Skeletal muscle tissue (tissue), 4 donors: ENCODE results near the gene NFATC2. TPM values are rescaled to one million over a fixed set of nuclear protein-coding genes. Genes with fewer than 3 reads are reported as not detected.

Experiments used
- H3K27ac ChIP-seq: one replicate; pipeline ENCODE4 v1.7.0; 2013; ENCODE audit warnings: mild to moderate bottlenecking, low read depth, low read length, inconsistent platforms
- H3K27me3 ChIP-seq, 3 donors: one replicate each; pipeline ENCODE4 v1.7.0; 2013; ENCODE audit warnings: low read length in 3 of 3; ENCODE audit not compliant: control insufficient read depth in 3 of 3, insufficient read depth in 3 of 3
- H3K36me3 ChIP-seq, 3 donors: one replicate each; pipeline ENCODE4 v1.7.0; 2013; ENCODE audit warnings: low read length in 3 of 3; ENCODE audit not compliant: control insufficient read depth in 3 of 3, insufficient read depth in 3 of 3
- H3K4me1 ChIP-seq, 3 donors: one replicate each; pipeline ENCODE4 v1.7.0; 2013; ENCODE audit warnings: low read length in 3 of 3, mild to moderate bottlenecking in 3 of 3; ENCODE audit not compliant: control insufficient read depth in 3 of 3, insufficient read depth in 3 of 3
- H3K4me3 ChIP-seq, 3 donors: one replicate each; pipeline ENCODE4 v1.7.0; 2013; ENCODE audit warnings: low read length in 3 of 3
- H3K9ac ChIP-seq, 3 donors: one replicate each; pipeline ENCODE4 v1.7.0; 2013; ENCODE audit warnings: low read length in 3 of 3, mild to moderate bottlenecking in 3 of 3, moderate library complexity in 2 of 3, low read depth in 1 of 3
- H3K9me3 ChIP-seq, 3 donors: one replicate each; pipeline ENCODE4 v1.7.0; 2013; ENCODE audit warnings: low read length in 3 of 3; ENCODE audit not compliant: control insufficient read depth in 3 of 3
- total RNA-seq: library from RNA; depleted of rRNA; stranded (reverse); fragments of >200 nt; gene quantifications from one replicate; pipeline ENCODE4 v1.2.3, GENCODE V29; 2014
- donor health status: Osteomylitis.

The NFATC2 gene
- total RNA-seq, 1 donor from 2014 or later = 3.1 TPM

- Histone ChIP-seq H3K9ac (no peak overlapping the region), H3K27me3 (peaks cover 0 to 4% (median 4%) of the 10 kb centered on the region in 3 donors), H3K4me1 (no peaks in the 10 kb centered on the region), H3K4me3 (no peak overlapping the region), H3K27ac (no peak overlapping the region), H3K9me3 (no peaks in the 10 kb centered on the region), H3K36me3 (no peaks in the 10 kb centered on the region)
Observed at GRCh38 chr20:51361258-51361657, 181.3 kb downstream of the NFATC2 start.

DNA sequence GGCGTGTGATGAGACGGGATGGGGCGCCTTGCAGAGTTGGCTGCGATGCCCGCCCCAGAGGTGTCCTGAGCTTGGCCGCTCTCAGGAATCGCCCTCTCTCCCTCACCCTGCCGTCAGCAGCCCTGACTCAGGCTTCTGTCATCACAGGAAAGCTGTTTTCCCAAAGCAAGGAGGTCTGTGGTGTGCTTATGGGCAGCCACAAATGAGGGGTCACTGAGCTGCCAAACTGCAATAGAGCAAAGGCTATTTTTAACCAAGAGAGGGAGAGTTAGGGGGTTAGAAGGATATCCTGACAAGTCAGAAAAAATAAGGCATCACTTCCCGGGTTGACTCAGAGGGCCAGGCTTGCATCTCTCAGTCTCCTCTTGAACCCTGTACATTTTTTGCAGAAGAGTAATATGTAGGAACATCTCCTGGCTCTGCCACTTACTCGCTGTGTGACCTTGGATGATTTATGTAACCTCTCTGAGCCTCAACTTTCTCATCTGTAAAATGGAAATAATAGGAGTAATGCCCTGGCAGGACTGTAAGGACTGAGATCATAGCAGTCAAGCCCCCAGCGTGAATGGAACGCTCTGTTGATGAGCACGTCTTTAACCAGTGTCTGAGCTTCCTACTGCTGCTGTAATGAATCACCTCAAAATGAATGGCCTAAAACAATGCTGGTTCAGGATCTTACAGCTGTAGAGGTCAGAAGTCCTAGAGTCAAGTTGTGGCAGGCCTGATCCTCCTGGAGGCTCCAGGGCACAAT, 181.9 kb downstream of the NFATC2 start:
- Histone ChIP-seq H3K4me3 (no peak overlapping the region), H3K36me3 (no peaks in the 10 kb centered on the region), H3K9me3 (no peaks in the 10 kb centered on the region), H3K4me1 (no peaks in the 10 kb centered on the region), H3K9ac (no peak overlapping the region), H3K27me3 (peaks cover 0 to 4% (median 4%) of the 10 kb centered on the region in 3 donors), H3K27ac (no peak overlapping the region)

DNA sequence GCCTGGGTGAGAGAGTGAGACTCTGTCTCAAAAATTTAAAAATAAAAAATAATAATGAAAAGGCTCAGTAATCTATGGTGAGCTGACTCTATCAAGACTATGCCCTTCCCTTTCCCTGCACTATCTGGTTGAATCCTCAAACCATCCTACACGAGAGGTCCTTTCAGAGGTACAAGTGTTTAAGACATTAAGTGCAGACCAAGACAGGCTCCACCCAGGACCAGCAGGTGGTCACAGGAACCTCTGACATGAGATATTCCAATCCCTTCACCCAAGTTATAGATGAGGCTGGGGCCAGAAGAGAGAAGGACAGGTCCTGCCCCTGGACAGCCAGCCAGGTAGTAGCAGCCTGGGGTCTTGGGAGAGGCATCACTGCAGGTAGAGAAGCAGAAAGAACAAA, 182.6 kb downstream of the NFATC2 start:
- Histone ChIP-seq H3K27me3 (peaks cover 0 to 4% (median 4%) of the 10 kb centered on the region in 3 donors), H3K36me3 (no peaks in the 10 kb centered on the region), H3K9me3 (no peaks in the 10 kb centered on the region), H3K9ac (no peak overlapping the region), H3K4me1 (no peaks in the 10 kb centered on the region), H3K4me3 (no peak overlapping the region), H3K27ac (no peak overlapping the region)

GRCh38 chr20:51359401-51359800, 183.1 kb downstream of the NFATC2 start:
- no peaks in the 10 kb centered on the region for H3K4me1 ChIP-seq
- no peak overlapping the region for H3K9ac ChIP-seq
- no peak overlapping the region for H3K4me3 ChIP-seq
- peaks cover 0 to 4% (median 4%) of the 10 kb centered on the region in 3 donors for H3K27me3 ChIP-seq
- no peaks in the 10 kb centered on the region for H3K36me3 ChIP-seq
- no peaks in the 10 kb centered on the region for H3K9me3 ChIP-seq
- no peak overlapping the region for H3K27ac ChIP-seq

DNA sequence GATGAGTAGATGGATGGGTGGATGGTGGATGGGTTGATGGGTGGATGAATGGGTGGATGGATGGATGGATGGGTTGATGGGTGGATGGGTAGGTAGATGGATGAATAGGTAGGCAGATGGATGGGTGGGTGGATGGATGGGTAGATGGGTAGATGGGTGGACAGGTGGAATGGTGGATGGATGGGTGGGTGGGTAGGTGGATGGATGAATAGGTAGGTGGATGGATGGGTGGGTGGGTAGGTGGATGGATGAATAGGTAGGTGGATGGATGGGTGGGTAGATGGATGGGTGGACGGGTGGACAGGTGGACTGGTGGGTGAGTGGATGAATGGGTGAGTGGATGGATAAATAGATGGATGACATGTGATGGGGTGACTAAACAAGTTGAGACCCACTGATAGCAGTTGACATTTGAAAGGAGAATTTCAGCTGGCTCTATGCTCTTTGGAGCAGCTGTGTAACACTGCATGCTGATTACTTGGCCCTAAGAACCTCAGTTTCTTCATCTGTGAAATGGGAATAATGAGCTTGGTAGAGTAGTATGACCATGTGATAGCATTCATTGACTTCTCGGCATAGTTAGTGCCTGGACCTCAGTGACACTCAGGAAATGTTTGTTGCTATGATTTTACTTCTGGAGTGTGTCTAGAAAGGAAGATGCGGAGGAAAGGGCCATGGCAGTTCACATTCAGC, 184.3 kb downstream of the NFATC2 start:
- H3K4me1 ChIP-seq = no peaks in the 10 kb centered on the region
- no peaks in the 10 kb centered on the region for H3K9me3 ChIP-seq
- H3K27me3 ChIP-seq = peaks cover 0 to 4% (median 4%) of the 10 kb centered on the region in 3 donors
- H3K9ac ChIP-seq = no peak overlapping the region
- no peak overlapping the region for H3K4me3 ChIP-seq
- H3K27ac ChIP-seq = no peak overlapping the region
- no peaks in the 10 kb centered on the region for H3K36me3 ChIP-seq

DNA sequence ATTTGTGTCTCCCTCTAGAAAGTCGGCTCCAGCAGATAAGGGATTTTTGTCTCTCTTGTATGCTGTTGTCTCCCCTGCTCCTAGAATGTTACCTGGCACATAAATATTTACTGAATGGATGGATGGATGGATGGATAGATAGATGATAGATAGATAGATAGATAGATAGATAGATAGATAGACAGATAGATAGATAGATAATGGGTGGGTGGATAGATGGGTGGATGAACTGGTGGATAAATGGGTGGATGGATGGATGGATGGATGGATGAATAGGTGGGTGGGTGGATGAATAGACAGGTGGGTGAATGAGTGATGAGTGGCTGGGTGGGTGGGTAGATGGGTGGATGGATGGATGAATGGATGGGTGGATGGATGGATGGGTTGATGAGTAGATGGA, 185.0 kb downstream of the NFATC2 start:
- H3K4me1 ChIP-seq = no peaks in the 10 kb centered on the region
- no peaks in the 10 kb centered on the region for H3K36me3 ChIP-seq
- no peak overlapping the region for H3K4me3 ChIP-seq
- no peak overlapping the region for H3K27ac ChIP-seq
- H3K9ac ChIP-seq = no peak overlapping the region
- no peaks in the 10 kb centered on the region for H3K9me3 ChIP-seq
- peaks cover 0 to 4% (median 4%) of the 10 kb centered on the region in 3 donors for H3K27me3 ChIP-seq

- Histone ChIP-seq H3K4me3 (no peak overlapping the region), H3K9me3 (no peaks in the 10 kb centered on the region), H3K27me3 (peaks cover 0 to 4% (median 4%) of the 10 kb centered on the region in 3 donors), H3K36me3 (no peaks in the 10 kb centered on the region), H3K27ac (no peak overlapping the region), H3K4me1 (no peaks in the 10 kb centered on the region), H3K9ac (no peak overlapping the region)
Observed at GRCh38 chr20:51356871-51357270, 185.6 kb downstream of the NFATC2 start.

DNA sequence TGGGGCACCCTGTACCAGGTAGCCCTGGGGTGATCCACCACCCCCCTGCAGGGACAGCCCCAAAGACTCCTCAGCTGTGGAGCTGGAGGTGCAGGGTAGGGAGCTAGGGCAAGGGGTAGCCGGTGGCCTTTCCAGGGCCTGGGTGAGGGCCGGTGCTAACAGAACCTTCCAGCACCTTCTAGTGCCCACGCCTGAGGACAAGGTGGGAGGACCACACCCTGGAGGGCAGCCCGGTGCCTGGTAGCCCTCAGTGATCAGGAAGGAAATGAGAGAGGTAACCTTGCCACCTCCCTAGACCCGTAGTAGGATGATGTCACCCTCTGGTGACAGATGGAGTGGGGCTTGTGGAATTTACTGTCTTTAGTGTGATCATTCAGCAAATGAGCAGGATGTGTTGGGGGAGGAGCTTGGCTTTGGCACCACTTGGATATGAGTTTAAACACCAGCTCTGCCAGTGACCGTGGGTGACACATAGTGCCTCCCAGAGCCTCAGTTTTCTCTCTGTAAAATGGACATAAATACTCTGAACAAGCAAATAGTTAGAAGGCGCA, 187.7 kb downstream of the NFATC2 start:
- no peak overlapping the region for H3K9ac ChIP-seq

GRCh38 chr20:51354191-51354768, 188.2 kb downstream of the NFATC2 start:
- Histone ChIP-seq H3K9ac (no peak overlapping the region), H3K4me3 (no peak overlapping the region), H3K9me3 (no peaks in the 10 kb centered on the region), H3K27me3 (peaks cover 0 to 4% (median 4%) of the 10 kb centered on the region in 3 donors), H3K27ac (no peak overlapping the region), H3K36me3 (no peaks in the 10 kb centered on the region), H3K4me1 (no peaks in the 10 kb centered on the region)

More for the DNA sequence above, 187.7 kb downstream of the NFATC2 start:
- Histone ChIP-seq H3K9me3 (no peaks in the 10 kb centered on the region), H3K36me3 (no peaks in the 10 kb centered on the region), H3K4me1 (no peaks in the 10 kb centered on the region), H3K4me3 (no peak overlapping the region), H3K27ac (no peak overlapping the region), H3K27me3 (peaks cover 0 to 4% (median 4%) of the 10 kb centered on the region in 3 donors)

DNA sequence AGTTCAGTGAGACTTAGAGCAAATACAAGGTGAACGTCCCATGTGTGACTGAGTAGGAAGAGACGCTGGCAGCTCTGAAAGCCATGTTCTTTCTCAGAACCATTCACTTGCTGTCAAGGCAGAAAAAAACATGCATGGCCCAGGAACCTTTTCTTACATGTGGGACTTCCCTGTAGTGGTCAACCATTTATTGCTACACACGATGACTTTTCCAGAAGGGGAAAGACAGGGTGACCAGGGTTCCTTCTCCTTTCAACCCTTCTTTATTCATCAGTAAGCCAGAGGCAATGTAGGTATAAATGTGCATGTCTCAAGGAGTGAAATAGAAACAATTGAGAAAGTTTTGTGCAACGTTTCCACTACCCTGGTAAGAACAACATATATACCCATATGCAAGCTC, 189.0 kb downstream of the NFATC2 start:
- Histone ChIP-seq H3K9ac (no peak overlapping the region), H3K4me3 (no peak overlapping the region), H3K27ac (no peak overlapping the region), H3K27me3 (peaks cover 0 to 4% (median 0%) of the 10 kb centered on the region in 3 donors), H3K9me3 (no peaks in the 10 kb centered on the region), H3K36me3 (no peaks in the 10 kb centered on the region), H3K4me1 (no peaks in the 10 kb centered on the region)
